ENCODE measurements around the gene FTSJ1.

GRCh38 chrX:48475296-48475695, 703 bp upstream of the FTSJ1 start:
- TF ChIP-seq, protein P1, sequence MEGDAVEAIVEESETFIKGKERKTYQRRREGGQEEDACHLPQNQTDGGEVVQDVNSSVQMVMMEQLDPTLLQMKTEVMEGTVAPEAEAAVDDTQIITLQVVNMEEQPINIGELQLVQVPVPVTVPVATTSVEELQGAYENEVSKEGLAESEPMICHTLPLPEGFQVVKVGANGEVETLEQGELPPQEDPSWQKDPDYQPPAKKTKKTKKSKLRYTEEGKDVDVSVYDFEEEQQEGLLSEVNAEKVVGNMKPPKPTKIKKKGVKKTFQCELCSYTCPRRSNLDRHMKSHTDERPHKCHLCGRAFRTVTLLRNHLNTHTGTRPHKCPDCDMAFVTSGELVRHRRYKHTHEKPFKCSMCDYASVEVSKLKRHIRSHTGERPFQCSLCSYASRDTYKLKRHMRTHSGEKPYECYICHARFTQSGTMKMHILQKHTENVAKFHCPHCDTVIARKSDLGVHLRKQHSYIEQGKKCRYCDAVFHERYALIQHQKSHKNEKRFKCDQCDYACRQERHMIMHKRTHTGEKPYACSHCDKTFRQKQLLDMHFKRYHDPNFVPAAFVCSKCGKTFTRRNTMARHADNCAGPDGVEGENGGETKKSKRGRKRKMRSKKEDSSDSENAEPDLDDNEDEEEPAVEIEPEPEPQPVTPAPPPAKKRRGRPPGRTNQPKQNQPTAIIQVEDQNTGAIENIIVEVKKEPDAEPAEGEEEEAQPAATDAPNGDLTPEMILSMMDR (IDR thresholded peaks at IDR 0.05), result no peak
- TF ChIP-seq POLR2A (IDR thresholded peaks at IDR 0.05), result no peak

Measured in Peyer's patch (tissue), 4 donors.